Liver (tissue), 9 donors: ENCODE results near the gene METTL21A. TPM values are rescaled to one million over a fixed set of nuclear protein-coding genes. Genes with fewer than 3 reads are reported as not detected.

ENCODE experiments used
- DNase-seq: peaks from one replicate; pipeline ENCODE4 v3.0.0-alpha.2; 2017; ENCODE audit warnings: low spot score
- H3K27ac ChIP-seq, 2 donors: one replicate each; pipeline ENCODE4 v1.7.0; 2013; ENCODE audit warnings: inconsistent platforms in 2 of 2, low read length in 2 of 2, control low read depth in 1 of 2, low read depth in 1 of 2, mild to moderate bottlenecking in 1 of 2
- H3K27me3 ChIP-seq, 4 donors: one replicate each; pipeline versions ENCODE4 v1.6.1 to v1.7.0; 2013; ENCODE audit warnings: low read length in 3 of 4, inconsistent platforms in 1 of 4, mild to moderate bottlenecking in 1 of 4, moderate library complexity in 1 of 4; ENCODE audit not compliant: control insufficient read depth in 4 of 4, insufficient read depth in 4 of 4
- H3K36me3 ChIP-seq, 4 donors: one replicate each; pipeline versions ENCODE4 v1.6.1 to v1.7.0; 2013; ENCODE audit warnings: low read length in 3 of 4, mild to moderate bottlenecking in 3 of 4, low read depth in 1 of 4, moderate library complexity in 1 of 4; ENCODE audit not compliant: control insufficient read depth in 4 of 4, insufficient read depth in 3 of 4
- H3K4me1 ChIP-seq, 4 donors: one replicate each; pipeline versions ENCODE4 v1.6.1 to v1.7.0; 2013; ENCODE audit warnings: low read length in 3 of 4, mild to moderate bottlenecking in 3 of 4, moderate library complexity in 1 of 4; ENCODE audit not compliant: control insufficient read depth in 4 of 4, insufficient read depth in 4 of 4
- H3K4me3 ChIP-seq, 3 donors: one replicate each; pipeline versions ENCODE4 v1.6.1 to v1.7.0; 2013; ENCODE audit warnings: low read length in 3 of 3, control low read depth in 1 of 3, low read depth in 1 of 3, mild to moderate bottlenecking in 1 of 3
- H3K9ac ChIP-seq, 2 donors: one replicate each; pipeline ENCODE4 v1.7.0; 2013; ENCODE audit warnings: low read length in 2 of 2, mild to moderate bottlenecking in 2 of 2, moderate library complexity in 2 of 2, control low read depth in 1 of 2, low read depth in 1 of 2
- H3K9me3 ChIP-seq, 4 donors: one replicate each; pipeline versions ENCODE4 v1.6.1 to v1.7.0; 2013; ENCODE audit warnings: low read length in 3 of 4; ENCODE audit not compliant: control insufficient read depth in 4 of 4
- ATF3 ChIP-seq: IDR thresholded peaks from 2 replicates; pipeline ENCODE4 v1.6.1; 2016; ENCODE audit warnings: antibody characterized with exemption
- CTCF ChIP-seq: fragments of 150-350 bp; IDR thresholded peaks from 2 replicates; pipeline ENCODE4 v1.5.1; 2017; ENCODE audit warnings: improper control_type of control experiment, low read depth, low read length; ENCODE audit not compliant: missing input control
- GABPA ChIP-seq, 2 donors: IDR thresholded peaks in 1 of 2; conservative IDR thresholded peaks in 1 of 2; 2 replicates each; pipeline ENCODE4 v1.6.1; 2016; ENCODE audit warnings: antibody characterized with exemption in 2 of 2, mild to moderate bottlenecking in 1 of 2, moderate library complexity in 1 of 2
- HNF4A ChIP-seq, 2 donors: conservative IDR thresholded peaks; 2 replicates each; pipeline ENCODE4 v1.6.1; 2016; ENCODE audit warnings: antibody characterized with exemption in 2 of 2, mild to moderate bottlenecking in 2 of 2
- HNF4G ChIP-seq: IDR thresholded peaks from 2 replicates; pipeline ENCODE4 v1.6.1; 2016; ENCODE audit warnings: antibody characterized with exemption
- JUND ChIP-seq, 2 donors: IDR thresholded peaks; 2 replicates each; pipeline ENCODE4 v1.6.1; 2016; ENCODE audit warnings: antibody characterized with exemption in 2 of 2
- MAX ChIP-seq: IDR thresholded peaks from 2 replicates; pipeline ENCODE4 v1.6.1; 2016; ENCODE audit warnings: antibody characterized with exemption
- NR2F2 ChIP-seq: IDR thresholded peaks from 2 replicates; pipeline ENCODE4 v1.6.1; 2016; ENCODE audit warnings: antibody characterized with exemption
- RAD21 ChIP-seq, 2 donors: IDR thresholded peaks; 2 replicates each; pipeline ENCODE4 v1.6.1; 2016; ENCODE audit warnings: antibody characterized with exemption in 2 of 2, mild to moderate bottlenecking in 2 of 2
- REST ChIP-seq: IDR thresholded peaks from 2 replicates; pipeline ENCODE4 v1.6.1; 2016; ENCODE audit warnings: antibody characterized with exemption, mild to moderate bottlenecking
- SP1 ChIP-seq: IDR thresholded peaks from 2 replicates; pipeline ENCODE4 v1.6.1; 2018; ENCODE audit warnings: antibody characterized with exemption, mild to moderate bottlenecking
- TAF1 ChIP-seq: conservative IDR thresholded peaks from 2 replicates; pipeline ENCODE4 v1.6.1; 2016; ENCODE audit warnings: antibody characterized with exemption, mild to moderate bottlenecking
- YY1 ChIP-seq: IDR thresholded peaks from 2 replicates; pipeline ENCODE4 v1.6.1; 2016; ENCODE audit warnings: antibody characterized with exemption, mild to moderate bottlenecking
- ZBTB33 ChIP-seq: IDR thresholded peaks from 2 replicates; pipeline ENCODE4 v1.6.1; 2016; ENCODE audit warnings: antibody characterized with exemption
- WGBS: extraction: QIAGEN DNeasy Blood & Tissue Kit; methylation state at CpG from one replicate; pipeline ENCODE4 v1.1.7; 2013; 5-methylcytosine and 5-hydroxymethylcytosine counted together
- polyA plus RNA-seq, 2 donors: library from polyadenylated mRNA; stranded (reverse) in 1 of 2; unstranded in 1 of 2; fragments of 200-250 nt in 1 of 2; fragments of >200 nt in 1 of 2; fragmentation: Nextera tagmentation in 1 of 2; extraction: Ambion mirVana in 1 of 2; gene quantifications; one replicate each; pipeline versions ENCODE4 v1.2.1 to v1.2.3, GENCODE V29; 2013 to 2015
- total RNA-seq, 2 donors: library from RNA; depleted of rRNA; stranded (reverse); fragments of >200 nt; gene quantifications; one replicate each; pipeline ENCODE4 v1.2.3, GENCODE V29; 2014
- donor health status: healthy.
- donor health status: healthy.
- donor health status: healthy.
- donor health status: healthy.
- donor health status: healthy.

METTL21A gene
- total and polyA plus RNA-seq, 4 donors: 10.0 to 27.4 (median 12.3) TPM

- WGBS: 87% methylated on average over 3 of the region's 3 CpGs
- Histone ChIP-seq H3K4me3 (no peak overlapping the region), H3K27ac (no peak overlapping the region)
Observed at GRCh38 chr2:207633686-207634085, 8.5 kb upstream of the METTL21A start.

GRCh38 chr2:207632575-207633493, 7.6 kb upstream of the METTL21A start:
- H3K4me3 ChIP-seq: no peak overlapping the region
- peaks cover 5 to 11% (median 7%) of the 10 kb centered on the region in 4 donors for H3K4me1 ChIP-seq
- H3K9me3 ChIP-seq: no peaks in the 10 kb centered on the region
- no peak for DNase-seq
- H3K36me3 ChIP-seq: no peaks in the 10 kb centered on the region
- 53% methylated on average over 8 of the region's 8 CpGs for WGBS
- H3K9ac ChIP-seq: no peak overlapping the region
- H3K27ac ChIP-seq: peak overlapping the region in 1 of 2 donors; percentile 15
- H3K27me3 ChIP-seq: no peaks in the 10 kb centered on the region
- TF ChIP-seq ZBTB33: no peak
- TF ChIP-seq GABPA (IDR thresholded peaks at IDR 0.05 in 1 of 2, conservative IDR thresholded peaks at IDR 0.05 in 1 of 2): peak in 1 of 2 donors; percentile 23
- TF ChIP-seq HNF4A (conservative IDR thresholded peaks at IDR 0.05): peak; percentile 47 to 61
- peak; percentile 52 to 67 for TF ChIP-seq JUND (IDR thresholded peaks at IDR 0.05)
- no peak for TF ChIP-seq HNF4G
- peak; percentile 31 for TF ChIP-seq SP1
- peak in 1 of 2 donors; percentile 19 for TF ChIP-seq RAD21 (IDR thresholded peaks at IDR 0.05)

More at GRCh38 chr2:207633686-207634085, 8.5 kb upstream of the METTL21A start:
- no peak overlapping the region for H3K9ac ChIP-seq
- TF ChIP-seq MAX (no peak), ZBTB33 (no peak), ATF3 (no peak), HNF4G (no peak)
- DNase-seq: no peak
- H3K9me3 ChIP-seq: no peaks in the 10 kb centered on the region
- H3K4me1 ChIP-seq: peaks cover 5 to 11% (median 7%) of the 10 kb centered on the region in 4 donors
- no peaks in the 10 kb centered on the region for H3K36me3 ChIP-seq
- no peaks in the 10 kb centered on the region for H3K27me3 ChIP-seq

- no peak overlapping the region for H3K27ac ChIP-seq
- DNase-seq: no peak
- H3K27me3 ChIP-seq: no peaks in the 10 kb centered on the region
- H3K4me3 ChIP-seq: no peak overlapping the region
- no peak overlapping the region for H3K9ac ChIP-seq
- peaks cover 5 to 17% (median 7%) of the 10 kb centered on the region in 4 donors for H3K4me1 ChIP-seq
- H3K9me3 ChIP-seq: no peaks in the 10 kb centered on the region
- no peaks in the 10 kb centered on the region for H3K36me3 ChIP-seq
- WGBS: 94% methylated on average over 4 of the region's 4 CpGs
- no peak for TF ChIP-seq TAF1
- no peak for TF ChIP-seq YY1
- no peak for TF ChIP-seq CTCF
- no peak for TF ChIP-seq NR2F2
- TF ChIP-seq REST: no peak
Observed at GRCh38 chr2:207630491-207630890, 5.3 kb upstream of the METTL21A start.
